NCI-H2107 treated with DMSO at 0.1 percent for 48 hours (cell line): Measurements from ENCODE around the gene ADAM33.

ENCODE experiments used
- DNase-seq: peaks from one replicate; lab custom pipeline; 2025; ENCODE audit not compliant: unreplicated experiment; lab: John Stamatoyannopoulos, UW

Gene ADAM33, protein sequence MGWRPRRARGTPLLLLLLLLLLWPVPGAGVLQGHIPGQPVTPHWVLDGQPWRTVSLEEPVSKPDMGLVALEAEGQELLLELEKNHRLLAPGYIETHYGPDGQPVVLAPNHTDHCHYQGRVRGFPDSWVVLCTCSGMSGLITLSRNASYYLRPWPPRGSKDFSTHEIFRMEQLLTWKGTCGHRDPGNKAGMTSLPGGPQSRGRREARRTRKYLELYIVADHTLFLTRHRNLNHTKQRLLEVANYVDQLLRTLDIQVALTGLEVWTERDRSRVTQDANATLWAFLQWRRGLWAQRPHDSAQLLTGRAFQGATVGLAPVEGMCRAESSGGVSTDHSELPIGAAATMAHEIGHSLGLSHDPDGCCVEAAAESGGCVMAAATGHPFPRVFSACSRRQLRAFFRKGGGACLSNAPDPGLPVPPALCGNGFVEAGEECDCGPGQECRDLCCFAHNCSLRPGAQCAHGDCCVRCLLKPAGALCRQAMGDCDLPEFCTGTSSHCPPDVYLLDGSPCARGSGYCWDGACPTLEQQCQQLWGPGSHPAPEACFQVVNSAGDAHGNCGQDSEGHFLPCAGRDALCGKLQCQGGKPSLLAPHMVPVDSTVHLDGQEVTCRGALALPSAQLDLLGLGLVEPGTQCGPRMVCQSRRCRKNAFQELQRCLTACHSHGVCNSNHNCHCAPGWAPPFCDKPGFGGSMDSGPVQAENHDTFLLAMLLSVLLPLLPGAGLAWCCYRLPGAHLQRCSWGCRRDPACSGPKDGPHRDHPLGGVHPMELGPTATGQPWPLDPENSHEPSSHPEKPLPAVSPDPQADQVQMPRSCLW

DNA sequence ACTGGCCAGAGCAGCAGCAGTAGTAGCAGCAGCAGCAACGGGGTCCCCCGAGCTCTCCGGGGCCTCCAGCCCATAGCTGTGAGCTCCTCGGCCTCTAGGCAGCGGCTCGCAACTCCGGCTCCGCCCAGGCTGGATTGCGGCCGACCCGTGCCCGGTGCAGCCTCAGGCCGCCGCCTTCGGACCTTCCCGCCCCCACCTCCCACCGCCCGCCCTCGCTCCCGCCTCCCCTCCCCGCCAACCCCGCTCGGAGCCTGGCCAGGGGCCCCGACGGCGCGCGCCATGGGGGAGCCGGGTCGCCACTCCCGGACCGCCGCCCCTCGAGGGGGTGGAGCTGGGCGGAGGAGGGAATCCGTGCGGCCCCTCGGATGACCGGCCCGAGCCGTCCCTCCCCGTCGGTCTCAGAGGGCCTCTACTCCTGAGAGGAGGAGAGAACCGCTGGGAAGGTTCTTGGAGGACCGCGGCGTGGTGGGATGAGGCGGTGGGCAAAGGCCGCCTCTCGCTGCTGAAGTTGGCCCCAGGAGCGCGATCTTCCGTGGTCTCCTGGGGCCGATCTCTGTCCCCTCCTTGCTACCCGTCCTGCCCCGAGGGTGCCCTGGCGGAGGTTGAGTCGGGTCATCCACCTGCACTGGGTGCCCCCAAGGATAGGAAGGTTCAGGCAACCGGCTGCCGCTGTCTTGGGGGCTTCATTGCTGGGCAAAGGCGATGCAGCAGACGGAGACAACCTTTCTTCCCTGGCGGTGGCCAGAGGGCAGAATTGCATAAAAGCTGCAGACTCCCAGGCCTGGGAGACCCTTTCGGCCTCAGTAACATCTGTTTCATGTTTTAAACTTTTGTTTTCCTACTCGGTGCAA is at the start of gene ADAM33:
TSS of gene ADAM33 (minus strand) at position 80 of the 851 bp plus-strand sequence. CDS start at position 74, 6 bp downstream.
- DNase-seq, result no peak

DNA sequence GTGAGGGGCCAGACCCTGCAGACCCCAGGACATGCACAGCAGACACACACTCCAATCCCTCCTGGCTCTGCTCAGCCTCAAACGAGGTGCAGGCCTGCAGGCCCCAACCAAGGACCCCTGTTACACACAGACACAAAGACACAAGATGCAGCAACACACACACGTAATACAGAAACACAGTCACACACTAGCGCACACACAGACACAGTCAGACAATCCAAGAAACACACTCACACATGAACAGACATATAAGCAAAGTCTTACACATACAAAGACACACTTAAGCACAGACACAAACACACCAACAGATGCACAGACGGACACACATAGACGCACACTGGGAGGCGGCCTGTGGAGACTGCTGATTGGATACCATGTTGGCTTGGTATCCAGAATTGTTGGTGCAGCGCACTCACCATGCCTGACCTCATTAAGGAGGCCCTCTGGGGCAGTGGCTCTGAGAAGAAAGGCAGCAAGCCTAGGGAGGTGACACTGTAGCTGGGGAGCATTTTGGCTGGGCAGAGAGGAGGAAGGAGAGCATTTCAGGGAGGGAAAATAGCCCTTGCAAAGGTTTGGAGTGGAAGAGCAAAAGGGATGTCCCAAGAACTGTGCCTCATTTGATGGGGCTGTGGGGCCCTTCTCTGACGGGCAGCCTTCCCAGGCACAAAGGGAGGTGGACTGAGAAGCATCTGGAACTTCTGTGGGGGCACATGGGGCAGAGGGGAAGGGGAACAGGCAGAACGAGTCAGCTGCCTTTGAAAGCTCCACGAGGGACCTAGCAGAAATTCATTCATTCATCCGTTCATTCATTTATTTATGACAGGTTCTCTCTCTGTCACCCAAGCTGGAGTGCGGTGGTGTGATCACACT is 49.2 kb upstream of the ADAM33 start:
- DNase-seq, result no peak

DNA sequence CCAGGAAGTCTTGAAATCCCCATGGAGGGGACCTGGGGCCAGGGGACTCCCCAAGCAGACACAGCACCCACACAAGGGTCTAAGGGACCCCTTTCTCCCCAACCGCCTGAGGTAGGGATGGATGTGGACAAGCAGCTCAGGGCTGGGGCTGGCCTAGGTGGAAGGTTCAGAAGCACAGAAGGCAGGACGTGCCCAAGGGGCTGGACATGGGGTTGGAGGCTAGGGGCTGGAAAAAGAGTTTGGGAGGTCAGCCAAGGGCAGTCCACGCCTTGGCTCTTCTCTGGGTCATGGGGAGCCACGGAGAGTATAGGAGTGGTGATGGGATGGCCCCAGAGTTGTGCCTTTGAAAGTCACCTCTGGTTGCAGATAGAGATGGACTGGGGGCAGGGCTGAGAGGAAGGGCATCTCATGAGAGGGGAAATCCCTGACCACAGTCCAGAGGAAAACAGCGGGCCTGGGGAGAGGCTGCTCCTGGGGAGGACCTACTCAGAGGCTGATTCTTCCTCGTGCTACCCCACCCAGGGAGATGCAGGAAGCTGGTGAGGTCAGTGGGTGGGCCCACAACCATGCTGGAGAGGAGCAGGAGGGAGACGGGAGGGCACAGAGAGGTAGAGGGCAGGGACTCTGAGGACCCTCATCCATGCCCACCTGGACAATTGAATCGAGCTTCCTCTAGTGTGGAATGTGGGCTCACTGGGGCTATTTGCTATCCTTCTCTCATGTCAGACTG is 48.2 kb upstream of the ADAM33 start:
- DNase-seq, result no peak

DNA sequence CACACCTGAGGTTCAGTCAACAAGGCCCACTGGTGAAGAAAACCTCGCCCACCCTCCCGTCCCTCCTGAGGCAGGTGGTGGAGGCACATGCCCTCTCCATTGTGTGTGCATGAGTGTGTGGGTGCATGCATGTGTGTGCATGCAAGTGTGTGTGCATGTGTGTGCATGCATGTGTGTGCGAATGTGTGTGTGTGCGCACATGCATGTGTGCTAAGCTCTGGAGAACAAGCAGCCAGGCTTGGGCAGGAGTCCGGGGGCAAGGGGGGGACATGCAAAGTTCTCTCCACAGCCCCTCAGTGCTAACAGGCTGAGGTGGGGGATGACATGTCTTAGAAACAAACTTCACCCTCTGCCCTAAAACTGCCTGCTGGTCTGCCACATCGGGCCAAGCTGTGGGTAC is 47.6 kb upstream of the ADAM33 start:
- no peak for DNase-seq

DNA sequence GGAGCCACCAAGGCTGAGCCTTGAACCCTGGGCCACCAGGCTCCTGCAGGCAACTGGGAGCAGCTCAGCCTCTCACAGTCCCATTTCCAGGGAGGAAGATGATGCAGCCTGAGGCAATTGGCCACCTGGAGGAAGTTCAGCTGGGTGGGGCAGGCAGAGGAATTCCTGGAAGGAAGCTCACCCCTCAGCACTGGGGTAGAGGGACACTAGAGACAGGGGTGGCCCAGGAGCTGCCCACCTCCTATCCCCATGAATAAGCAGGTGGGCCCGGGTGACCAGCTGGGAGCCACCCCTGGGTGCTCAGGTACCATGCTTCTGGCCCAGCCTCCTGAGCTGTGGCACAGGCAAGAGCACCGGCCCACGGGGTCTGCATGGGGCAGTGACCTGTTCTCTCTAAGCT is 47.1 kb upstream of the ADAM33 start:
- no peak for DNase-seq

DNA sequence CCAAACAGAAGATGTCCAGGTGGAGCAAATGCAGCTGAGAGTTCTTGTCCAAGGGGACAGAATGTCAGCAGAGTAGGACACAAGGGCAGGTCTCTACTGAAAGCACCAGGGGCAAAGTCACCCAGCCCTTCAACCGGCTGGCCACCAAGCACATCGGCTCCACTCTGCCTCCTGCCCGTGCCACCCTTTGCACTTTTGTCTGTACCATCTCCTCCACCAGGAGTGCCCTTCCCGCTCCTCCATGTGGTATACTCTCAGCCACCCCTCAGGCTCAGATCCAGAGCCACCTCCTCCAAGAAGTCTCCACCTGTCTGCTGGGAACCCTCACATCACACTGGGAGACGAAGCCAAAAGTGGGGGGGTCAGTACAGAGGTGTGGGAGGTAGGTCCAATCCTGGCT is 46.5 kb upstream of the ADAM33 start:
- DNase-seq, result no peak

DNA sequence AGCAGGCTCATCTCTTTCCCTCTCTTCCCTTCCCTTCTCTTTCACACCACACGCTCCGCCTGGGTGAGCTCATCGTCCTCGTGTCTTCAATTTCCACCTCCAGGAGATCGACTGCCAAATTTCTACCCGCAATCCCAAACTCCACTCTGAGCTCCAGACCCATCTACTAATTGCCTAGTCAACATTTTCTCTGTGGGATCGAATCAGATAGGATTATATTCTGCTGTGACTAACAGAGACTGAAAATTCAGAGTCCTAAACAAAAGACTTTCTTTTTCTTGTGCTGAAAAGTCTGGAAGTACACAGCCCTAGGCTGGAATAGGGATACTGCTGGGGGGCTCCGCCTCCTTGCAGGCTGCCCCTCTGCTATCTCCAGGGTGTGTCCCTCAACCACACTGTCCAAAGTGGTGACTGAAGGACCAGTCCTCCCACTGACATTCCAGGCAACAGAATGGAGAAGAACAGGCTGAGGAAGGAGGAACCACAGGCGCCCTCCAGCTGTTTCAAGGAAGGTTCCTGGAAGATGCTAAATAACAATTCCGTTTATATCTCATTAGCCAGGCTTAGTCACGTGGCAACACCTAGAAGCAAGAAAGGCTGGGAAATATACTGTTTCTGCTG is 45.7 kb upstream of the ADAM33 start:
- DNase-seq, result no peak

DNA sequence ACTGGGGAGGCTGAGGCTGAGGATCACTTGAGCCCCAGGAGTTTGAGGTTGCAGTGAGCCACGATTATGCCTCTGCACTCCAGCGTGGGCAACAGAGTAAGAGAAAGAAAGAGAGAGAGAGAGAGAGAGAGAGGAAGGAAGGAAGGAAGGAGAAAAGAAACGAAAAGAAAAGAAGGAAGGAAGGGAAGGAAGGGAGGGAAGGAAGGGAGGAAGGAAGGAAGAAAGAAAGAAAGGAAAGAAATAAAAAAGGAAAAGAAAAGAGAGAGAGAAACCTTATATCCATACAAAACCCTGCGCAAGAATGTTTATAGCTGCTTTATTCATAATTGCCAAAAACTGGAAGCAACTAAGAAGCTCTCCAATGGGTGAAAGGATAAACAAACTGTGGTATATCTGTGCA is 42.5 kb upstream of the ADAM33 start:
- DNase-seq, result no peak

DNA sequence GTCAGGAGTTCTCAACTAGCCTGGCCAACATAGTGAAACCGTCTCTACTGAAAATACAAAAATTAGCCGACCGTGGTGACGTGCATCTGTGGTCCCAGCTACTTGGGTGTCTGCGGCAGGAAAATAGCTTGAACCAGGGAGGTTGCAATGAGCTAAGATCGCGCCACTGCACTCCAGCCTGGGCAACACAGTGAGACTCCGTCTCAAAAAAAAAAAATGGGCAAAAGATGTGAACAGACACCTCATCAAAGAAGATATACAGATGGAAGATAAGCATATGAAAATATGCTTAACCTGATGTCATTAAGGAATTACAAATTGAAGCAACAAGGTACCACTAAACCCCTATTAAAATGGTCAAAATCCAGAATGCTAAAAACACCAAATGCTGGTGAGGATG is 41.5 kb upstream of the ADAM33 start:
- no peak for DNase-seq

DNA sequence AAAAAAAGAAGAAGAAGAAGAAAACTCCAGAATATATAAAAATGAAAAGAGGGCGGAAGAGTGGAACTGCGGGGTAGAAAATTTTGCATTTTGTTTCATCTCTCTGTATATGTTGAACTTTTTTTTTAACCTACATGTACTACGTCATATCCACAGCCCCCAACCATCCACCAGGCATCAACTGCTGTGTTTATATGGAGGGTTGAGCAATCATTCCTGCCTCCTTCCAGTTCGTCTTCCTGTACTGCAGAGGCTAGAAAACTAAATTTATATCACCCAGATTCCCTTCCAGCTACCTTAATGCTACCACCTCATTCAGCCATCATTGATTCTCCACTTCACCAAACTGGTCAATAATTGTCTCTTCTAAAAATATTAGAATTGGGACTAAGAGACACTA is 40.1 kb upstream of the ADAM33 start:
- no peak for DNase-seq

DNA sequence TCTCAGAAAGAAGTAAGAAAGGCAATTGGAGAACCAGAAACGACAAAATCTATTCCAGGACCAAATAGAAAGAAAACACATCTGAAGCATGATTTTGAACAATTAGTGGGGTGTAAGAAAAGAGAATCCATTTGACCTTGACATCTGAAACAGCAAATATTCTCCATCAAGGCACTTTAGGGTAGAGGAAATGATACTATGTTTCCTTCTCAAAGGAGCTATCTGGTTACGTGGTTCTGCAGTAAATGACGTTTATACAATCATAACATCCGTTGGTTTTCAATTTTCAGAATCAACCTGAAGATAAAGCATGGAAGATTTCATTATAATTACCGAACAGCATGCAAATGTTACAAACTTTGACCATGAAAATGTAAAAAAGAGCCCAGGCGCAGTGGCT is 38.8 kb upstream of the ADAM33 start:
- DNase-seq, result no peak

DNA sequence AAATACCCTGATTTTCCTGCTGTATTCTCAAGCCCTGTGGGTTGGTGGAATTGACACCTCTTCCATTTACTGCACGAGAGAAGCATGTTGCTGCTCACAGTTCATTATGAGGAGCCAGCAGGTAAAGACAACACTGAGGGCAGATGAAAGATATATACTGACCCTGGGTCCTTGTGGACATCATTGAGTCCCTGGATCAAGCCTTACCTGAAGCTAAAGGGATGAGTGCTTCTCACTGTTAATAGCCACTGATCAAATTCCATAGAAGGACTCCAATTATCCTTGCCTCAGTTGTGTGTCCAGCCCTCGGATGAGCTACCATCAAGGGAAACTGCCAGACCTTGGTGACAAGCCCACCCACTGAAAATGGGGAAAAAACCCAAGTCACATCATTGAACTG is 38.3 kb upstream of the ADAM33 start:
- DNase-seq, result no peak

DNA sequence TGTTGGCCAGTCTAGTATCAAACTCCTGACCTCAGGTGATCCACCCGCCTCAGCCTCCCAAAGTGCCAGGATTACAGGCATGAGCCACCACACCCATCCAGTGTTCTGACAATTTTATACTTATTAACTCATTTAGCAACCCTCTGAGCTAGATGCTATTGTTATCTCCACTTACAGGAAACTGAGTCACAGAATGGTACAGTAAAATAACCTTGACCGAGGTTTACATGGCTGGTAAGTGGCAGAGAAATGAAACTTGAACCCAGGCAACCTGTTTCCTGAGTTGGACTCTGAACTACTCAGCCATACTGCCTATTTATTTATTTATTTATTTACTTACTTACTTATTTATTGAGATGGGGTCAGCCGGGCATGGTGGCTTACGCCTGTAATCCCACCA is 37.2 kb upstream of the ADAM33 start:
- DNase-seq, result no peak

DNA sequence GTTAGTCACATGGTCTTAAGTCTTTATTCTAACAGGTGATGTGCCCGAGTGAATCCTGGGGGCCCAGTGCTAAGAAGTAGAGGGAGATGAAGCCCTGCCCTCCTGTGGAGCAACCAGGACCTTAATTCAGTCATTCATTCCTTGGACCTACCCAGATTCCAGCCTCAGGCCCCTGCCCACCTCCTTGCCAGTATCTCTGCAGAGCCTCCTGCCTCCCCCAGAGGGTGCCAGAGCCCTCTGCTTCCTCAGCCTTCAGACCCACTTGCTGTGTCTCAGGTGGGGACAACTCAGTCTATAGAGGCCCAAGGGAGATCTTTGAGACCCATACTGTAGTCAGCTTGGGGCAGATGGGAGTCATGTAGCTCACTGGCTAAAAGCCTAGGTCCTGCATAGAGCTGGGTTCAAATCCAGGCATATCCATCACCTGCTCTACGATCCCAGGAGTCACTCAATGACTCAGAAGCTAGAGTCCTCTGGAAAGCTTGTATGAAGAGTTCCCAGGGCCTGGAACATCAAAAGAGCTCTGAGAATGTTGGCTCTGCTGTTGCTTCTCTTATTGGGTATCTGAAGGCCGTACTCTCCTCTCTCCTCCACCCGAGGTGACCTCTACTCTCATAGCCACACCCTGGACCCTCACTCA is 34.5 kb upstream of the ADAM33 start:
- DNase-seq, result no peak

DNA sequence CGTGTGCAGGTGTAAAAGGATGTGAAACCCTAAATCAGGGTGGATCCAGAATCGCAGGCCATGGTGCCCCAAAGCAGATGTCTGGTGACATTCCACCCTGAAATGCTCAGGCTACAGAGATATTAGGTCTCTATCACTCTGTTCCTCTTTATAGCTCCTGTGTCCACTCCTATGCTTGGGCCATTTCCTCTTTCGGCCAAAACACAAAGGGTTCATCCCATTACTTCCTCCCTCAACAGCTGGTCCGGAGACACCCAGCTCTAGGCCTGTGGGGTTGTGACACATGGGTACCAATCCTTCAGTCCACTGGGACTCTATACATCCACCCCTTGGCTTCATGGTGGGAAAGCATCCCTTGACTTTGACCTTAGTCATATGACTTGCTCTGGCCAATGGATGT is 32.3 kb upstream of the ADAM33 start:
- no peak for DNase-seq

DNA sequence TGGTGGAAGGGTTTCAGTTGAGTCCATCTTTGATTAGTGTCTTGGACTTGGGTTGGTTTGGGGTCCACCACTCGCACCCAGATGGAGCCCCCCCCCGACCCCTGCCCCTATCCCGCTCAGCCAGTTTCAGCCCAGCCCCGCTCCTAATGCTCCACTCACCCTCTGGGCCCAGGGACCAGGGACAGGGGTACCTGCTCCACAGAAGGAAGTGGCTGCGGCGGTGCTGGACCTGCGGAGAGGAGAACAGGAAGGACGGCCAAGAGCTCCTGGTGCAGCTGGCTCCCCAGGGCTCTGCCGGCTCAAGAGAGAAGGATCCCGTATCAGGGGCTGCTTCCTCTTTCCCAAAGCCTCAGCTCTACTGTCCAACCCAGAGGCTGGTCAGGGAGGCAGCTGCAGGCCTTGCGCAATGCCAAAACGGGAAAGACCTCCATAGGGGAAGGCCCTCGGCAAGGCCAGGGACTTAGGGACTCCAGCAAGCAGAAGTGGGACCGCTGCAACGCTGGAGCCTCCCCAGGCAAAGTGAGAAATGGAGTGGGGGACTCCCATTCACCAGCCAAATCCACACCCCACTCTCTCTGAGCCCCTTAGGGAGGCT is 30.6 kb upstream of the ADAM33 start, which contains the start of gene SIGLEC1:
TSS of gene SIGLEC1 (minus strand) at position 322 of the 595 bp plus-strand sequence. CDS start 5,472 bp downstream, outside the sequence.
- DNase-seq, result no peak

DNA sequence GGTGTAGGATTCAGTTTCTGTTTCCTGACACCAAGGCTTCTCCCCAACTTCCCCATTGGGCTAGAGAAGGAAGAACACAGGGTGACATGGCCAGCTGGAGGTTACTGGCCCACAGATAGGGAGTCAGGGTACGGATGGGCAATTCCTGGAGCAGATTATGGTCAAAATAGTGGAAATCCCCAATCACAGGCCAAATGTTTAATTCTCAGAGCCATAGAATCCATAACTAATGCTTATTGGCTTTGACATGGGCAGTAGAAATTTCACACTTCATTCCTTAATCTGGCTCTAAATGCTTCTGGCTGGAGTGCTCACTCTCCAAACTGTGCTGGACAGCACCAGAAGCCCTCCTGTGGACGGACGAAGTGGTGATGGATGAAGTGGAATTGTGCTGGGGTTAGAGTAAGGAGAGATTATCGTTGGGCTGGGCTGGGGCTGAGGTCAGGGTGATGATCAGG is 29.7 kb upstream of the ADAM33 start:
- no peak for DNase-seq
